Measurements from ENCODE around the gene KLHL30.
"Not testable (repeated sequence)": the region's sequence is repeated elsewhere in the genome, so short reads cannot be mapped to it uniquely, and the experiment has no call there.

The KLHL30 gene

GRCh38 chr2:238169048-238169707, 30.7 kb downstream of the KLHL30 start:
- FAIRE-seq (no peak), DNase-seq (ENCODE audit: insufficient read length, low spot score) (no peak)
- no peak for TF ChIP-seq CTCF (IDR thresholded peaks at IDR 0.05; ENCODE audit: insufficient read depth, missing control alignments)

DNA sequence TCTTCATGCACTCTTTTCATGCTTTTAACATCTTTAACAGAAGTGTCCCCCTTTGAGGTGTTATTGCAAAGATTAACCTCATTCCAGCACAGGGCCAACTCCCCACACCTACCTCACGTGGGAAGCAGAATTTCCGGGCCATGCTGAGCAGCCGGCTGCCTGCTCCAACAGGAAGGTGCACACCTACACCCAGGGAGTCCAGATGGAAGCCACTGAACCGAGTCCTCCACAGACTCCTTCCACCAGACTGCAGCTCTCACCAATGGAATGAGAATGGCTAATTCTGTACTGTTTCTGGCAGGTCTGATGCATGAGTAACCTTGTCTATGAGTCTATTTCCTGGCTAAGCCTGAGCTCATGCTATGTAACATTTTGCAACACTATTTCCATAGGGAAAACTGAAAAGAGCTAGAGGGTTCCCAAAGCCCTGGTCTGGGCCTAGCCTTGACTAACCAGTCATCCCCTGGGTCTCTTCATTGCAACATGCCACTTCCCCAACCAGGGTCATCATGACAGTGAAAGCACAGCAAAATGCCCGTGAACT, 31.3 kb downstream of the KLHL30 start:
- no peak for DNase-seq (ENCODE audit: insufficient read length, low spot score)
- FAIRE-seq = no peak
- TF ChIP-seq CTCF (IDR thresholded peaks at IDR 0.05; ENCODE audit: insufficient read depth, missing control alignments) = no peak

DNA sequence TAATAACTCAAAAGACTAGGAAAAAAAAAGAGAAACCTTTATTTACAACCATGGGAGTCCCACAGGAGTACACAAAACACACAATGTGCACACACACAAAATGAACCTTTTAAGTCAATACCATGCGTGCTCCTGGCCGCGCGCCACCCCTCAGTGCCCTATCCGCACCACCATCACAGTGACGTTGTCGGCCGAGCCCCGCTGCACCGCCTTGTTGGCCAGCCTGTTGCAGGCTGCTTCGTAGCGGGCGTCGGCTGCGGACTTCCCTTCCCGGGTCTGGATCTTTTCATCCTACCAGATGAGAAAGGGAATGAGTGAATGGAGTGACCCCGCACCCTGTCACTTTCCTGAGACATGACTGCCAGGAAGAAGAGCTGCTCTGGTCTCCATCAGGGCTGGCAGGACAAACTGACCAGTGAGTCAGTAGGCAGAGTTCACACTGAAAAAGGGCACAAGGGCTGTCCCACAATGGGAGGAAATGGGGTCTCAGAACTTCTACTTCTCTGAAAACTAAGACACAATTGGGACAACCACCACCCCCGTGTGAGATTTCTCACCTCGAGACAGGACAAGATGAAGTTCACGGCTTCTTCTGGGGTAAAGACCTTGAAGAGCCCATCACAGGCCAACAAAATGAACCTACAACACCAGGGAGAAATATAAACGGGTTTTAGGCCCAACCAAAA, 32.1 kb downstream of the KLHL30 start:
- no peak for TF ChIP-seq CTCF (IDR thresholded peaks at IDR 0.05; ENCODE audit: insufficient read depth, missing control alignments)
- FAIRE-seq (no peak), DNase-seq (ENCODE audit: insufficient read length, low spot score) (no peak)

GRCh38 chr2:238171072-238171431, 32.6 kb downstream of the KLHL30 start:
- not testable (repeated sequence) for FAIRE-seq; DNase-seq (ENCODE audit: insufficient read length, low spot score)

GRCh38 chr2:238171575-238172187, 33.2 kb downstream of the KLHL30 start:
- DNase-seq (ENCODE audit: insufficient read length, low spot score) = no peak
- no peak for FAIRE-seq
- TF ChIP-seq CTCF (IDR thresholded peaks at IDR 0.05; ENCODE audit: insufficient read depth, missing control alignments) = no peak

DNA sequence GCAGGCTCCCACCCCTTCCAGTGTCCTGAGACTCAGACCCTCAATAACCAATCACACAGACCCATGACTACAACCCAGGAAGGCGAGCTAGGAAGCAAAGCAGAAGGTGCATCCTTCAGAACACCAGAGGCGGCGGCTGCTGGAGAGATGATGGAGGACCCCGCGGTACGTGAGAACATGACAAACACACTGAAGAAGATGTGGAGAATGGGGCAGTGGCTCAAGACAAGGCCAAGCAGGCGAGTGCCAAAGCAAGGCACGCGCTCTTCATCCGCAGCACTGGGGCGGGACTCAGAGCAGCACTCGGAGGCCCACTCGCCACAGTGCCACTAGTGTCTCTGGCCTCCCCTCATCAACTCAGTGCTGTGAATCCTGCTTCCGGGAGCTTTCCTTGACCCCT, 34.0 kb downstream of the KLHL30 start:
- DNase-seq (ENCODE audit: insufficient read length, low spot score) (no peak), FAIRE-seq (no peak)

GRCh38 chr2:238173692-238174091, 35.2 kb downstream of the KLHL30 start:
- TF ChIP-seq CTCF (IDR thresholded peaks at IDR 0.05; ENCODE audit: insufficient read depth, missing control alignments) = no peak
- DNase-seq (ENCODE audit: insufficient read length, low spot score) (no peak), FAIRE-seq (no peak)

More for the DNA sequence above, 34.0 kb downstream of the KLHL30 start:
- no peak for TF ChIP-seq CTCF (IDR thresholded peaks at IDR 0.05; ENCODE audit: insufficient read depth, missing control alignments)

Measured in D721Med (cell line).